ENCODE measurements around the gene OR6C74.

OR6C74 gene

GRCh38 chr12:55244309-55244708 is at the start of gene OR6C74:
Gene OR6C74 (plus strand): TSS chr12:55244609. CDS start chr12:55247288, 2,679 bp downstream.
- TF ChIP-seq CTCF (IDR thresholded peaks at IDR 0.05; ENCODE audit: control insufficient read depth, extremely low read depth, insufficient read depth): no peak
- DNase-seq (ENCODE audit: low read depth): no peak
- no peak within 1 kb of the TSS for H3K4me3 ChIP-seq (ENCODE audit: low read depth, low read length)

GRCh38 chr12:55220725-55221124 is 23.7 kb upstream of the OR6C74 start, which contains the start of gene OR10A7:
Gene OR10A7 (plus strand): TSS chr12:55221025. CDS start chr12:55221025, 0 bp downstream.
- no peak for TF ChIP-seq CTCF (IDR thresholded peaks at IDR 0.05; ENCODE audit: control insufficient read depth, extremely low read depth, insufficient read depth)
- no peak within 1 kb of the TSS for H3K4me3 ChIP-seq (ENCODE audit: low read depth, low read length)
- no peak for DNase-seq (ENCODE audit: low read depth)

- no peak overlapping the region for H3K4me3 ChIP-seq (ENCODE audit: low read depth, low read length)
- no peak for TF ChIP-seq CTCF (IDR thresholded peaks at IDR 0.05; ENCODE audit: control insufficient read depth, extremely low read depth, insufficient read depth)
- no peak for DNase-seq (ENCODE audit: low read depth)
These were observed 17.9 kb upstream of the OR6C74 start for GRCh38 chr12:55226523-55226922.

- TF ChIP-seq CTCF (IDR thresholded peaks at IDR 0.05; ENCODE audit: control insufficient read depth, extremely low read depth, insufficient read depth): no peak
- no peak for DNase-seq (ENCODE audit: low read depth)
These were observed 16.8 kb upstream of the OR6C74 start for GRCh38 chr12:55227643-55228042.

GRCh38 chr12:55246159-55246558 is 1.8 kb downstream of the OR6C74 start:
- no peak for DNase-seq (ENCODE audit: low read depth)
- H3K4me3 ChIP-seq (ENCODE audit: low read depth, low read length): no peak overlapping the region
- no peak for TF ChIP-seq CTCF (IDR thresholded peaks at IDR 0.05; ENCODE audit: control insufficient read depth, extremely low read depth, insufficient read depth)

More at GRCh38 chr12:55227643-55228042, 16.8 kb upstream of the OR6C74 start:
- no peak overlapping the region for H3K4me3 ChIP-seq (ENCODE audit: low read depth, low read length)

GRCh38 chr12:55250944-55251343 is 6.5 kb downstream of the OR6C74 start:
- TF ChIP-seq CTCF (IDR thresholded peaks at IDR 0.05; ENCODE audit: control insufficient read depth, extremely low read depth, insufficient read depth): no peak
- H3K4me3 ChIP-seq (ENCODE audit: low read depth, low read length): no peak overlapping the region
- no peak for DNase-seq (ENCODE audit: low read depth)

- H3K4me3 ChIP-seq (ENCODE audit: low read depth, low read length): no peak overlapping the region
- no peak for DNase-seq (ENCODE audit: low read depth)
- no peak for TF ChIP-seq CTCF (IDR thresholded peaks at IDR 0.05; ENCODE audit: control insufficient read depth, extremely low read depth, insufficient read depth)
These were observed 8.9 kb downstream of the OR6C74 start for GRCh38 chr12:55253281-55253680.

Measured in LNCaP clone FGC (cell line).